Stimulated activated CD8-positive, alpha-beta memory T cell treated with anti-CD3 and anti-CD28 coated beads, Interleukin-12 subunit alpha, Interleukin-12 subunit beta, amount 100 ng/mL, for 24 hours (primary cell): ENCODE data around the gene CACNA1D.
"Not testable (repeated sequence)": the region's sequence is repeated elsewhere in the genome, so short reads cannot be mapped to it uniquely, and the experiment has no call there.

Source experiments
- DNase-seq: peaks from one replicate; pipeline ENCODE4 v3.0.0-alpha.2; 2020; ENCODE audit errors: extremely low read depth

The CACNA1D gene

DNA sequence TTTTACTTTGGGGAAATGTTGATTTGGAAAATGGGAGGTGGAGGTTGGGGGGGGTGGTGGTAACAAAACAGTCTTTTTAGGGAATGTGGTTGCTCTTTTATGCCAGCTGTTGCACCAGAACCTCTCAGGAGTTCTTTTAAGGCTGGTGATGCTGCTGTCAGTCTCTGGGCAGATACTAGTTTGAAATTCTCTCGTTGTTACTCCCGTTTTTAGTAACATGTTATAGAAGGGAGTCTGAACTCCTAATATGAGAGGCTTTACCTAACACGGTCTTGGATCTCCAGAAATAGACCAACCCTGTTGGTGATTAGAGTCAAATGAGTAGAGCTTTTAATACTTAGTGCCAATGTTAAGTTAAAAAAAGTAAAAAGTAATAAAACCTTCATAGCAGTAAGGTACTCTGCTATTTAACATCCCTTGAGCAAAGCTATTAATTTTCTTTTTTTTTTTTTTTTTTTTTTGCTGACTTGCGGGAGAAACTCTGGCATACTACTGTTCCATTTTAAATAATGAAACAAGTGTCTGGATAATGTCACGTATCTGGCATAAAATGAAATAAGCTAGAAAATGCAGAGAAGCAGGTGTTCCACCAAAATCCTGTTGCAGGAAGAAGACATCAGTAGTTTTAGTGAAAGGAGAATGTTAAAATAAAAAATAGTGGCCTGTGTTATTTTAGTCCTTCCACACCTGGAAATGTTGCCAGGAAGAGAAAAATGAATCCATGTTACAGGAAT, 156.7 kb downstream of the CACNA1D start:
- no peak for DNase-seq

DNA sequence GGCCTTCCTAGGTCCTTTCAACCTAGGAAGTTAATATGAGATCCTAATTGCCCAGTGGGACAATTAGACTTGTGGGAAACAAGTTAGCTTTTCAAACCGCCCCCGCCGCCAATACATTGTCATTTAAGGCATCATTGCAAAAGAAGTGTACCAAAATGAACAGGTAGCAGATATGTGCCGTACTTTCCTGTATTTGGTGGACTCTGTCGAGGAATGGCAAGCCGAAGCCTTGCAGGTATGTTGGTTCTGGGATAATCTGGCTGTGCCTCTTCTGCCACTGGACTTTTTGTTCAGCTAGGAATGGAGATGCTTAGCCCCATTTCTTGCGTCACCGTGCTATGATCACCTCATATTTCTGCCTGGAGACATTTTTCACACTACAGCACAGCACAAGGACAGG, 157.5 kb downstream of the CACNA1D start:
- DNase-seq: no peak

DNA sequence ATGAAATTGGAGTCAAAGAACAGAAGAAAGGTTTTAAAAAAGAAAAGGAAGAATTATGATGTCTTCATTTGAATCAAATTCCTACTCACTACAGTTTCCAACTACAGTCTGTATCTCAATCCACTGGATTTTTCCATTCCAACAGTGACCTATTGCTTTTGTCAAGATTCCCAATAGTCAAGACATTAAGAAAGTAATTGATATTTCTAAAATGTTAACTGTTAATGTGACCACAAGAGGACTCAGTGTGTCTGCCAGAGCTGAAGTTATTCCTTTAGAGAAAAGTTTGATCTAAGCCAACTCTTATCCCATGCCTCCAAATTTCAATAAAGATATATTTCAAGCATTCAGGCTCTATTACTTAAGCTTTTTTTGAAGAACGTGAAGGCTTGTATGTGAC, 163.2 kb downstream of the CACNA1D start:
- DNase-seq: no peak

DNA sequence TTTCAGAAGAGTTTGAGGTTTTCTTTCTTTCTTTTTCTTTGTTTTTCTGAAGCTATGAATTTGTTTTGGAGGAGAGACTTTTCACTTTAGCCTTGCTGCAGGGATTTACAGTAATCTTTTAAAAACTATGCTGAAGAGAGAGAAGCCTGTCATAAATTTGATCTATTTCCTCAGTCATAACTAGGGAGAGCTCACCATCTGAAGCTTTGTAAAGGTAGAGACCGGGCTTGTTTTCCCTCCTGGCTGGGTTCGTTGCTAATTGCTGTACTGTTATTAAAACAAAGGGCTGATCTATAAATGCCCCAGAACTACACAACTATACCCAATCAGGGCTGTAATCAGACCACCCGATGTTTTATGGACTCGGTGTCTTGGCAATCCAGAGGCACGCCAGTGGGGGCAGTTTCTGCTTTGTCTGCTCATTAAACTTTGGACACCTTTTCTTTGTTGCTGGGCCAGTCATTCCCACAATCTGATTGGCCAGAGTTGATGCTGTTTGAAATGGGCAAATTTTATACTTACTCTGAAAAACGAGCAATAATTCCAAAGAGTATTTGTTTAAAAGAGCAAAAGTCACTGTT, 164.3 kb downstream of the CACNA1D start:
- DNase-seq: no peak

DNA sequence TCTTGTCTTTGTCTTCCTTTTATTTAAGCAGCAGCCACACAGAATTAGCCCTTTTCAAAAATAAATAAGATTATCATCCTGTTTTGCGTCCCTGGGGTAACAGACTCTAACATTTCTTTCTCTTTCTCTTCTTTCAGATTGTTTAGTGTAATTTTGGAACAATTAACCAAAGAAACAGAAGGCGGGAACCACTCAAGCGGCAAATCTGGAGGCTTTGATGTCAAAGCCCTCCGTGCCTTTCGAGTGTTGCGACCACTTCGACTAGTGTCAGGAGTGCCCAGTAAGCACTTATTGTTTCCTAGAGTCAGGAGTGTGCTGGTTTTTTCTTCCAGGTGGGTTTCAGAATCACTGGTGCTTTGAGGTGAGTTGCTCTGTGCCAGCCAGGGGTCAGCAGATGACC, 165.6 kb downstream of the CACNA1D start:
- DNase-seq: no peak

DNA sequence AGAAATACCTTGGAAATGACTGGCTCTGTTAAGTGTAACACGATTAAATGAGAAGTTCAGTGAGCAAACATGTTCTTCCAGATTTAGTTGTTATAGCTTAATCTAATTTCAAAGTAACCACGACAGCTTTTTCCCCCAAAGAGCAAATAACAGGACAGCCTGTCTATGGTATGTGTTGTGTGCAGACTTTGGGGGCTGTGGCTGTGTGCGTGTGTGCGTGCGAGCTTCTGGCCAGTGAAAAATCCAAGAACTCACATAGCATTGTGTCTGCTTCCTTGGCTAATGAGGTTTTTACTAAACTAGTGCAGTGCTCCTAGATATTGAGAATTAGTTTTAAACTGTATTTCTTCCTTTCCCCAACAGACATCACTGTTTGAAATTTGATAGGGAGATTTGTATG, 167.1 kb downstream of the CACNA1D start:
- DNase-seq: no peak

DNA sequence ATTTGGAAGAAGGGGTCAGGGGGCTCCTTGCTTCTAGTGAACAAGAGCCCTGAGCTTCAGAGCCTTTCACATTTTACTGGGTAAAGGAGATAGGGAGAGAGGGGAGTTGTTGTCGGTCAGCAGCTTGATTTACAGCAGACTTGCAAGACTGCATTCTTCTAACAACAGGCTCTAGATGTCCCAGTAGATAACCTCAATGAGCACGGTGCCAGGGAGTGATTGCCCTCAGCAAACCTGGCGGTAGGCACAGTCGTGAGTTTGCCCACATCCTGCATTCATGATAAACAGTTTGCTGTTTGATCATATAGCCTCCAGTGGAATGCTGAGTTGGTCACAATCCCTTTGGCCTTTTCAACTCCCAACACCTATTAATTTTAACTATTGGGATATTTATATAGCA, 170.4 kb downstream of the CACNA1D start:
- DNase-seq: not testable (repeated sequence)

DNA sequence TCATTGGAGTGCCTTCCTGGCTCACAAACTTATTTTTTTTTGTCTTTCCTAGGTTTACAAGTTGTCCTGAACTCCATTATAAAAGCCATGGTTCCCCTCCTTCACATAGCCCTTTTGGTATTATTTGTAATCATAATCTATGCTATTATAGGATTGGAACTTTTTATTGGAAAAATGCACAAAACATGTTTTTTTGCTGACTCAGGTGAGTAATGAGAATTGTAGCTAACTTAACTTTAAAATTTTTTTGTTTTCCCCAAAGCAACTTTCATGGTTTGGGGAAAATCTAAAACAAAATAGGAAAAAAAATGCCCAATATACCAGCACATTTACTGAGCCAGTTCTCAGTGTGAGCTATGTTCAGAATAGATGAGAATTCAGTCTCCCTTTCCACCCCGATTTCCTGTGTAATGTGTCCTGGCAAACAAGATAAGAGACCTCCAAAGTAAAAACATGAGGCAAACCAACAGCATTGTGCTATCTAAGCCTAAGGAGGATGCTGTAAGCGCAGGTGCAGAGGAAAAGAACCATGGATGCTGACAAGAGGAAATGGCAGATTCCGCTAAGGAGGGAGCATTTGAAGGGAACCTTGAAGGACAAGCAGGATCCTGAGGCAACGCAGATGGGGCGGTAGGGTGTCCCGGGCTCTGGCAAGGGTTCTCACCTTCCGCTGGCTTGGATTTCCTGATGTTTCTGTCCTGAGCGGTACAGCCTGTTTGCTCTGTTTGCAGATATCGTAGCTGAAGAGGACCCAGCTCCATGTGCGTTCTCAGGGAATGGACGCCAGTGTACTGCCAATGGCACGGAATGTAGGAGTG, 171.4 kb downstream of the CACNA1D start:
- no peak for DNase-seq

DNA sequence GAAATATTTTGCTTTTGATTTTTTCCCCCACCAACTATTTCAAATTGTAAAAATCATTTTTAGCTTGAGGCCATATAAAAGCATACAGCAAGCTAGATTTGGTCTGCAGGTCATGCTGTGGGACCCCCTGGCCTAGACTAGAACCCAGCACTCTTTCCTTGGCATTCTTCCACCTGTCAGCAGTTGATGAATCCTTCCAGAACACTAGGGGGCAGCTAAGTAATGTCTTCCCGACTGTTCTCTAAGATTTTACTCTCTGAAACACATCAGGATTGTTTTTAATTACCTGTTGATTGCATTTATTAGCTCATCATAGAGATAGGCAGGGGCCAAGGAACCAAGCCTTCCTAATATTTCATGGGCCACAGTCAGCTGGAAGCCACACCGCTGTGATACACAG, 174.5 kb downstream of the CACNA1D start:
- no peak for DNase-seq

DNA sequence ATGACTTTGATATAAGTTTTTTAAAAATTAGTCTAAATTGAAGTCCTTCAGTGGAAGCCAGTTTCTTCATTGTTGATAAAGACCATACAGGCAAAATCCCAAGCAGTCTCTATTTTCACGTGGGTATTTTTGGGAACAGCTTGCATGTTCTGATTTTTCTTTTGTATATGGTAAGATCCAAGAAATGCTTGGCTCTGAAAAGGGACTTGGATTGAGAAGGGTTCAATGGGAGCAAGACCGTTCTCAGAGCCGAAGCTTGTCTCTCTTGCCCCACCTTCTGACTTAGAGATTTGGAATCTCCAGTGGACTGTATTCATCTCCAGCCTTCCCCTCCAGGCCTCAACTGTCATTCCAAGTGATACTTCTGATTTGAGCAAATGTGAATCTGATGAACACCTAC, 176.3 kb downstream of the CACNA1D start:
- no peak for DNase-seq

DNA sequence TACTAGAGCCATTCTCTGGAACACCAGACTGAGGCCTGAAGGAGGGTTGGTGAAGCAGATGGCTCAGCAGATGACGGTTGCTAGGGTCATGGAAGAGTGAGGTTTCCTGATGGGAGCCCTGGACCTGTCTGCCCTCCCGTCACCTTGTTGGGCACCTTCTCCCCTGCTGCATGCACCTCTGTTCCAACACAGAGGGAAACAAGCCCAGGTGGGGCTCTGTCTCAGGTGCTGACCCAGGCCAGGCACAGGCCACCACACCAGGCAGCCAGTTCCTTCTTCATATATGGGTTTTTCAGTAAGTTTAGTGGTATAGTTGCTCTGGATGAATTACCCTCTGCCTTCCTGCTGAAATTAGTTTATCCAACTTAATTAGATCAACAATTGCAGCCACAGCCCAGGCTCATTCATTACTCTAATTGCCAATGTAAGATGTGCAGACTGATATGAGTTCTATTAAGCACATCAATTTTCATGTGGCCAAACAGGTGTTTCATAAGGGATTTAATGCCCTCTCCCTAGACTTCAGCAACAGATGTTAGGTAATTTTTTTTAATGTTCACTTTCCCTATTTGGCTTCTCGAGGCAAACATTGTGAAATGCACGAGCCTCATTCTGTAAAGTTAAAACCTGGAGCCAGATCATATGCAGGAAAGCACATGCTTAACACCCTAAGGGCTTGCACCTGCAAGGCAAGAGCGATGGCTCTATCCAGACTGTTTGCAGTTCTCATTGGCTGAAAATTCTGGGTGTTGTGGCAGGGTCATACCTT, 177.0 kb downstream of the CACNA1D start:
- DNase-seq: no peak

DNA sequence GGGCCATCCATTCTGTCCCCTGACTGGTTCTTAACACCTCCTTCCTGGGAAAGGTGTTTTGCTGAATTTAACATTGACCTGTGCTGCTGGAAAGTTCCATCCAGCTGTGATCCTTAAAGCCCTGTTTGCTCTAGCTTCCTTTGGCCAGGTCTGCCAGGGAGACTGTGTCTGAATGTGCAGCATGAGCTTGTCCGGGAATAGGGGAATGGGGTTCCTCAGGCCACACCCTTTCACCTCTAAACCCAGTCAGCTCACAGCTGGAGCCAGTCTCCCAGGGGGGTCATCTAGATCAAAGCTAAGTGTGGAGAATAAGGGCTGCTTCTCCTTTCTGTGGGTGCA, 177.5 kb downstream of the CACNA1D start:
- DNase-seq: no peak

DNA sequence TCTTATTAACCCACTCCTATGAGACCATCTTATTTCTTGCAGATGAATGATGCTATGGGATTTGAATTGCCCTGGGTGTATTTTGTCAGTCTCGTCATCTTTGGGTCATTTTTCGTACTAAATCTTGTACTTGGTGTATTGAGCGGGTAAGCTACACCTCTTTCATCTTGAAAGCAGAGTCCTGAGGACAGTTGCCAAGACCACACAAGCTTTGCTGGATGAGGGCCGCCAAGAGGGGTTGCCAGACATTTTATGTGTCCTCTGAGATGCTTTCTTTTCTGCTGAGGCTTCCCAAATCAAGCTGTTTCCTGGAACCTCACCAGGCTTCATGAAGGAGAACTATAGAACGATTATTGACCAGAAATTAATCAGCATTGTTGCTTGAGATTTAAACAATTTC, 178.6 kb downstream of the CACNA1D start:
- DNase-seq: no peak

DNA sequence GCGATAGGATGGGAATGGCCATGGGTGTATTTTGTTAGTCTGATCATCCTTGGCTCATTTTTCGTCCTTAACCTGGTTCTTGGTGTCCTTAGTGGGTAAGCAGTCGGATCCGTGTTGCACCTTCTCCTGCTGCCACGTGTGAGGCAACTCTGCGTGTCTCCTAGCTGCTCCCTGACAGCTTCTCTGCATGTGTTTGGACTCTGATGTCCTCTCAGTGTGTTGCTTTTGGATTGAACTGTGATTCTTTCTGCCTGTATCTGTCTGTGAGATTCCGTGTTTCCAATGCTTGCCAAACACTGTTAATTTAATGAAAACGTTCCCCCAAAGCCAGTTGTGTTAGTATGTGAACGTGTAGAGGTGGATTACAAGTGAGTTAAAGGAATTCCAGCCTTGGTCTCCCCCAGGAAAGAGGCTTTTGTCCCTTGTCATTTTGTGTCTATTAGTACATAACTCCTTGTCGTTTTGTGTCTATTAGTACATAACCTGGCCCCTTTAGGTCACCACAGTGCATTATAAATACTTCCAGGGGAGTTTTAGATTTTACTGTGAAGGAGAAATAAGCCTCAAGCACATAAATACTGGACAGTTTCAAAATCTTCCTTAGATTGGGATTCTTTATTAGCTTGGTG, 179.4 kb downstream of the CACNA1D start:
- DNase-seq: no peak

DNA sequence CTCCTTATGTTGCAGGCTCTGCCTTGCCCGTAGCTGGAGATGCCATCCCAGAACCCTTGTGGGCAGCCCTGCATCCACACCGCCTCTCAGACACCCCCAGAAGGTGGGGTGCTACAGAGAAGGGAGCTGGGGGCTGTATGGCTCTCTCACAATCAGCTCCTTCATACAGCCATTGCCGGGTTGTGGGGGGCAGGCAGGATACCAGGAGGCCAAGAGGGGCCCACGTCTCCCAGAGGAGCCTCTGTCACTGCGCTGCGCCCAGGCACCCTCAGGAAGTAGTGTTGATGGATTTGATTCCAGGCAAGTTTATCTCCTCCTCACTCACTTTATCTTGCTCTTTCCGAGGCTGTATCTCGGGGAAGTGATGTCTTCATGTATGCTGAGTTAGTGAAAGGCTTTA, 180.2 kb downstream of the CACNA1D start:
- DNase-seq: no peak

DNA sequence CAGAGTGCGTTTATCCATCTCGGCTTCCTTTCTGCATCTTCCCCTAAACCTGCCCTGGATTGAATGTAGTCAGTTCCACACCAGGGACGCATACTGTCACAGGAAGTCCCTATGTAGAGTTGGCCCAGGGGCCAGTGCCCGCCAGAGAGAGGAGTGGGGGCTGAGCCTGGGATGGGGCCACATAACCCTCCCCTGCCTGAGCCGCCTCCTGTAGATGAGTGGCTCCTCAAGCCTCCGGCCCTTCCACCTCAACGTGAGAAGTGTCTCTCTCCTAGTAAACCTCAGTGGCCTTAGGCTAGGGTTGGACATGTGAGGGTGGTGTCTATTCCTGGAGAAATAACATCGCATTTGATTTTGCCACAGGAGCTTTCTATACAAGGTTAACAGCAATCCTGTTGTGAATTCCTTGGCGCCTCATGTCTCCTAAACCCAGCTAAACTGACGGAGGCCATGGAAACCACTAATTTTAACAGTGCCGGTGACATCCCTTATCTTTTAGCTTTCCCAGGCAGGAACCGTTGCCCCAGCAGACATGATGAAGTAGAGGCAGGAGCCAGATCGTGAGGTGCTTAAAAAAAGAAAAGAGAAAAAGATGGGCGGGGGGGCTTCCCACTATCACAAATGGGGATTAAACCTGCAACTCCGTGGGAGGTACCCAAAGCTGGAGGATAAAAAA, 180.7 kb downstream of the CACNA1D start:
- no peak for DNase-seq

DNA sequence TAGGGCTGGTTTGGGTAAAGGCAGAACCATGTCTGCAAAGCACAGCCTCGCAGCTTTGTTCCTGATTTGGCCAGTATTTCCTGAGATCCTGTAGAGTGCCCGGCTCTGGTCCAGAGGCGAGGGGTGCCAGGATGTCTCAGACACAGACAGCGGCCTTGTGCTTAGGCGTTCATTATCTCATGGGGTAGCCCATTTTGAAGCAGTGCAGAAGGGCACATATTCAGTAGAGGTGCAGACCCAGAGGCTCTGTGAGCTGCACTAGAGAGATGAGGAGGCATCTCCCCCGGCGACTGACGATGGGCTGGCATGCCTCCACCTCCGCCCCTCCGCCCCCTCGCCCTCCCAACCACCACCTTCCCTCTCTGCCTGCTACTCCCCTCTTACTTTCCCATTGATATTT, 181.5 kb downstream of the CACNA1D start:
- no peak for DNase-seq

DNA sequence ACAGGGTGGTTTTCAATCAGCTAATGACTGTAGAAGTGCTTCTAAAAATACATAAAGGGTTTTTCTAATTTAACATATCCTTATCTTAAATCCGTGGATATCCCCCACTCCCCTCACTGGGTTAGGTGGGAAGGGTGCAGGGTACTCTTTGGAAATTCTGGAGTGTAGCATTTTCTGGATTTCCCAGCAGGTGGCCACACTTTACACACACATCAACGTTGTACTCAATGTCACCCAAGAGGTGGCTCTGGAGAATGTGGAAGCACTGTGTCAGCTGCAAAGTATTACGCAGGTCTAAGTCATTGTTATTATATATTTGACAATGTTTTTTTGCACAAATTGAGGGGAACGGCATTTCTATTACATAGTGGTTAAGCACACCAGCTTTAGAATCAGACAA, 183.0 kb downstream of the CACNA1D start:
- no peak for DNase-seq

DNA sequence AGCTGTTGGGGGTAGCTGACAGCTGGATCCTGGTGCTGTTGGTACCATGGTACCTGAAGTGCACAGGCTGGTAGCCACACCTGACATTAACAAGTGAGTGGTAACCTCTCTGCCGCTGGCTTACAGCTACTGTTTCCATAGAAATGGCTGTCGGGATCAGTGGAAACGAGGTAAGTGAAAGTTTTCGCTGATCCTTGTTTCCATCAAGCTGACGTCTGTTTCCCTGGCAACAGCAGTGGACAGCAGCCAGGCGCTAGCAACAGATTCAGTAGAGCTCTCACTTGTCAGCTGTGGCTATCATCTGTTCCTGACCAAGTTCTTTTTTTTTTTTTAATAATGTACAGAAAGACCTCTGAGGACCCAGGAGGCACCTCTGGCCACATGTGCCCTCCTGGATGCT, 185.6 kb downstream of the CACNA1D start:
- no peak for DNase-seq

DNA sequence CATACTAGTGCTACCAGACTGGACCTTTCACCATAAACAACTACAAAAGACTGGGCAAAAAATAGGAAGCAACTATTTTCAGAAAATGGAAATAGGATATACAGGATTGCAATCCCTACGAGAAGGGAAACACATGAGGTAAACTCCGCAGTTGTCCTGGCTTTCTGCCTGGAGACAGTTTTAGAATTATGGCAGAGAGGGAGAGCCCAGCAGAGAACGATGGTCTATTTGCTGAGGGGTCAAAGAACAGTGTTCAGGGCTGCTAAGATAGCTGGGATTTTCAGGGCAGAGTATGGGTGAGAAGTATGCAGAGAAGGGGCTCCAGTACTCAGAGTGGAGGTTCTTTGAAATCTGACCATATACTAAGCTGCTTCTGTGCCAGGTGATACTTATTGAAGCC, 188.4 kb downstream of the CACNA1D start:
- no peak for DNase-seq

DNA sequence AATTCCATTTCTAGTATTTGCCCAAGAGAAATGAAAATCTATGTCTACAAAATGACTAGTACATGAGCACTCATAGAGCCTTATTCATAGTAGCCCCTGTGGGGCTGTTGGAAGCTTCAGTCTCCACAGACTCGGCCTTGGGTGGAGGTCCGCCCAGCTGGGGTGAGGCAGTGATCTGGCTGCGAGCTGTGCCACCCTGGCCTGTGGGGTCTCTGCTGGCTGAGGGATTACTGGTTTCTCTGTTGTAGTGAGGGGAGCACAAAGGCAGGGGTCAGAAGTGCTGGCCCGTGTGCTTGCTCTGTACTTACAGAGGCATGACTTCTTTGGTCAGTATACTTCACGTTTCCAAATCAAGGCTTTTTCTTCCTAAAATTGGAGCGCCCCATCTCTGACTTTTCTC, 193.7 kb downstream of the CACNA1D start:
- no peak for DNase-seq
